ENCODE data around the gene USP53. TPM values are rescaled to one million over a fixed set of nuclear protein-coding genes. Genes with fewer than 3 reads are reported as not detected.

USP53 gene
- total and polyA plus RNA-seq, 9 of the 15 experiments (the other 6 are each of a cell fraction or from before 2014, with no cell fraction given), result 2.9 to 9.6 (median 8.3) TPM

GRCh38 chr4:119212234-119212963 lies at the start of gene USP53 (continued):
- TF ChIP-seq NKRF (IDR thresholded peaks at IDR 0.05; ENCODE audit: borderline replicate concordance) (no peak; the same call in 1 of the 2 replicates), POLR3G (IDR thresholded peaks at IDR 0.05; ENCODE audit: extremely low read depth, insufficient read length, insufficient replicate concordance) (no peak), TEAD4 (IDR thresholded peaks at IDR 0.05; ENCODE audit: low read length) (peak; percentile 55), TEAD4 (CRISPR knock-in tag; IDR thresholded peaks at IDR 0.05; ENCODE audit: borderline replicate concordance) (no peak), CBFA2T2 (conservative IDR thresholded peaks at IDR 0.05) (no peak), BRD9 (IDR thresholded peaks at IDR 0.05; ENCODE audit: low read depth, partially characterized antibody) (no peak), HBP1 (CRISPR knock-in tag; IDR thresholded peaks at IDR 0.05) (no peak), CAMTA2 (CRISPR knock-in tag; conservative IDR thresholded peaks at IDR 0.05) (no peak), HDGF (IDR thresholded peaks at IDR 0.05) (no peak), ZNF165 (CRISPR knock-in tag; IDR thresholded peaks at IDR 0.05; ENCODE audit: borderline replicate concordance) (no peak), TAF1 (IDR thresholded peaks at IDR 0.05; ENCODE audit: control insufficient read depth, extremely low read depth, insufficient read depth, low read length, severe bottlenecking) (peak; percentile 80), HNRNPK (IDR thresholded peaks at IDR 0.05; ENCODE audit: low read depth, low read length, poor library complexity, severe bottlenecking) (no peak), SAFB (IDR thresholded peaks at IDR 0.05; ENCODE audit: borderline replicate concordance, low read depth, low read length) (peak; percentile 53; the same call in 1 of the 2 replicates), ZC3H4 (CRISPR knock-in tag; IDR thresholded peaks at IDR 0.05; ENCODE audit: borderline replicate concordance) (no peak), ZNF134 (CRISPR knock-in tag; conservative IDR thresholded peaks at IDR 0.05) (no peak), ZNF24 (IDR thresholded peaks at IDR 0.05) (no peak), ZNF764 (CRISPR knock-in tag; IDR thresholded peaks at IDR 0.05; ENCODE audit: low read depth) (no peak), U2AF2 (optimal IDR thresholded peaks at IDR 0.05; ENCODE audit: low read depth, low read length) (no peak), FOXK1 (CRISPR knock-in tag; IDR thresholded peaks at IDR 0.05; ENCODE audit: borderline replicate concordance) (no peak), SAFB2 (IDR thresholded peaks at IDR 0.05; ENCODE audit: borderline replicate concordance, low read depth, low read length, severe bottlenecking) (no peak), ZNF3 (CRISPR knock-in tag; IDR thresholded peaks at IDR 0.05) (no peak), HNRNPLL (IDR thresholded peaks at IDR 0.05; ENCODE audit: low read depth, low read length, poor library complexity, severe bottlenecking) (peak; percentile 62), ZNF146 (CRISPR knock-in tag; IDR thresholded peaks at IDR 0.05; ENCODE audit: unreplicated experiment) (no peak), MNT (conservative IDR thresholded peaks at IDR 0.05) (peak in 1 of 2 experiments; percentile 43; a peak in 2 of 4 replicates), MCM5 (IDR thresholded peaks at IDR 0.05; ENCODE audit: low read depth) (no peak)
